GM23338 (cell line): ENCODE results near the gene CCDC6. TPM values are rescaled to one million over a fixed set of nuclear protein-coding genes. Genes with fewer than 3 reads are reported as not detected.

ENCODE experiments used
- ATAC-seq: fragments of 200-7000 bp; cut with Tn5 transposase; 3 replicates; pipeline ENCODE4 v1.9.1; 2020
- DNase-seq: peaks from one replicate; pipeline ENCODE4 v3.0.0-alpha.2; 2015; ENCODE audit warnings: low spot score
- H2AFZ ChIP-seq: fragments of 200-600 bp; sonication (generic); 2 replicates; pipeline ENCODE4 v1.8.0; 2016; ENCODE audit warnings: antibody characterized with exemption, mild to moderate bottlenecking, moderate library complexity
- H3F3A ChIP-seq: fragments of 200-600 bp; sonication (generic); replicated peaks from 2 replicates; pipeline ENCODE4 v1.8.0; 2017; ENCODE audit warnings: antibody characterized with exemption, mixed run types, low read depth
- H3K27ac ChIP-seq: fragments of 200-600 bp; sonication (generic); 2 replicates; pipeline ENCODE4 v1.6.1; 2016; ENCODE audit warnings: low read depth
- H3K27me3 ChIP-seq: fragments of 200-600 bp; sonication (generic); 2 replicates; pipeline ENCODE4 v1.8.0; 2016; ENCODE audit warnings: mild to moderate bottlenecking, mixed run types, moderate library complexity; ENCODE audit not compliant: insufficient read depth
- H3K36me3 ChIP-seq: fragments of 200-600 bp; sonication (generic); 2 replicates; pipeline ENCODE4 v1.8.0; 2016; ENCODE audit warnings: mild to moderate bottlenecking; ENCODE audit not compliant: insufficient read depth
- H3K4me1 ChIP-seq: fragments of 200-600 bp; sonication (generic); 2 replicates; pipeline ENCODE4 v1.8.0; 2016; ENCODE audit warnings: mild to moderate bottlenecking, moderate library complexity; ENCODE audit not compliant: insufficient read depth
- H3K4me2 ChIP-seq: fragments of 200-600 bp; sonication (generic); 2 replicates; pipeline ENCODE4 v1.7.1; 2017; ENCODE audit warnings: mixed run types
- H3K4me3 ChIP-seq: fragments of 200-600 bp; sonication (generic); 2 replicates; pipeline ENCODE4 v1.6.1; 2016; ENCODE audit warnings: mixed run types
- H3K79me2 ChIP-seq: fragments of 200-600 bp; sonication (generic); replicated peaks from 2 replicates; pipeline ENCODE4 v1.8.0; 2017; ENCODE audit warnings: mild to moderate bottlenecking; ENCODE audit not compliant: insufficient read depth
- H3K9me2 ChIP-seq: fragments of 200-600 bp; sonication (generic); 2 replicates; pipeline ENCODE4 v1.8.0; 2017; ENCODE audit not compliant: insufficient read depth
- H4K20me1 ChIP-seq: fragments of 200-600 bp; sonication (generic); replicated peaks from 2 replicates; pipeline ENCODE4 v1.8.0; 2017; ENCODE audit warnings: mild to moderate bottlenecking; ENCODE audit not compliant: insufficient read depth
- H3K27ac Mint-ChIP-seq: 2 replicates; pipeline ENCODE4 v1.8.0; 2020; ENCODE audit warnings: inconsistent platforms, mild to moderate bottlenecking, moderate library complexity, mixed read lengths
- H3K27me3 Mint-ChIP-seq: 3 replicates; pipeline ENCODE4 v1.8.0; 2022; ENCODE audit warnings: low read depth, mild to moderate bottlenecking, moderate library complexity, mixed read lengths, inconsistent platforms; ENCODE audit not compliant: insufficient read depth, poor library complexity
- H3K36me3 Mint-ChIP-seq: 3 replicates; pipeline ENCODE4 v1.8.0; 2021; ENCODE audit warnings: low read depth, mild to moderate bottlenecking, inconsistent platforms, moderate library complexity, mixed read lengths
- H3K4me1 Mint-ChIP-seq: 3 replicates; pipeline ENCODE4 v1.8.0; 2020; ENCODE audit warnings: mild to moderate bottlenecking, inconsistent platforms, mixed read lengths
- H3K4me3 Mint-ChIP-seq: 3 replicates; pipeline ENCODE4 v1.8.0; 2021; ENCODE audit warnings: moderate library complexity, mild to moderate bottlenecking, inconsistent platforms, mixed read lengths
- H3K9me3 Mint-ChIP-seq: 3 replicates; pipeline ENCODE4 v1.8.0; 2020; ENCODE audit warnings: moderate library complexity, mild to moderate bottlenecking, inconsistent platforms, mixed read lengths
- CTCF ChIP-seq, 2 experiments: fragments of 200-600 bp in 1 of 2; sonication (generic) in 1 of 2; conservative IDR thresholded peaks; 2 replicates each; pipeline versions ENCODE4 v1.5.1 to v1.6.1; 2016 to 2017; ENCODE audit warnings: antibody characterized with exemption in 2 of 2, low read depth in 2 of 2, mild to moderate bottlenecking in 2 of 2, moderate library complexity in 1 of 2
- ETS1 ChIP-seq: IDR thresholded peaks from 2 replicates; pipeline ENCODE4 v1.6.1; 2016; ENCODE audit warnings: antibody characterized with exemption
- EZH2 ChIP-seq: fragments of 200-600 bp; sonication (generic); IDR thresholded peaks from one replicate; pipeline ENCODE4 v1.8.0; 2017; ENCODE audit warnings: antibody characterized with exemption, mild to moderate bottlenecking, low read depth; ENCODE audit not compliant: unreplicated experiment
- EZH2phosphoT487 ChIP-seq: fragments of 200-600 bp; sonication (generic); IDR thresholded peaks from one replicate; pipeline ENCODE4 v1.8.1; 2018; ENCODE audit warnings: antibody characterized with exemption; ENCODE audit not compliant: unreplicated experiment
- NANOG ChIP-seq: IDR thresholded peaks from 2 replicates; pipeline ENCODE4 v1.6.1; 2016; ENCODE audit warnings: antibody characterized with exemption, borderline replicate concordance
- POLR2AphosphoS5 ChIP-seq: IDR thresholded peaks from 2 replicates; pipeline ENCODE4 v1.6.1; 2016; ENCODE audit warnings: antibody characterized with exemption, low read depth
- REST ChIP-seq: IDR thresholded peaks from one replicate; pipeline ENCODE4 v1.6.1; 2018; ENCODE audit warnings: antibody characterized with exemption; ENCODE audit not compliant: unreplicated experiment
- STAT1 ChIP-seq: IDR thresholded peaks from one replicate; pipeline ENCODE4 v1.6.1; 2016; ENCODE audit warnings: antibody characterized with exemption; ENCODE audit not compliant: unreplicated experiment
- ZNF114 ChIP-seq: fragments of 250-450 bp; sonication (Bioruptor Pico); IDR thresholded peaks from 2 replicates; pipeline ENCODE4 v1.5.0; 2020; ENCODE audit warnings: mild to moderate bottlenecking, moderate library complexity
- ZNF331 ChIP-seq: fragments of 250-450 bp; sonication (Bioruptor Pico); IDR thresholded peaks from 2 replicates; pipeline ENCODE4 v1.5.0; 2020; ENCODE audit warnings: low read depth, mild to moderate bottlenecking, moderate library complexity
- polyA plus RNA-seq: library from polyadenylated mRNA; unstranded; fragments of >200 nt; fragmentation: Nextera tagmentation; extraction: Ambion mirVana; gene quantifications from 2 replicates; pipeline ENCODE4 v1.2.1, GENCODE V29; 2016
- total RNA-seq: library from RNA; depleted of rRNA; stranded (reverse); fragments of >200 nt; shearing (Covaris generic); gene quantifications from 2 replicates; pipeline ENCODE4 v1.2.3, GENCODE V29; 2014

The CCDC6 gene
- total and polyA plus RNA-seq, 2 experiments from 2014 or later: 32.5 to 66.9 TPM

DNA sequence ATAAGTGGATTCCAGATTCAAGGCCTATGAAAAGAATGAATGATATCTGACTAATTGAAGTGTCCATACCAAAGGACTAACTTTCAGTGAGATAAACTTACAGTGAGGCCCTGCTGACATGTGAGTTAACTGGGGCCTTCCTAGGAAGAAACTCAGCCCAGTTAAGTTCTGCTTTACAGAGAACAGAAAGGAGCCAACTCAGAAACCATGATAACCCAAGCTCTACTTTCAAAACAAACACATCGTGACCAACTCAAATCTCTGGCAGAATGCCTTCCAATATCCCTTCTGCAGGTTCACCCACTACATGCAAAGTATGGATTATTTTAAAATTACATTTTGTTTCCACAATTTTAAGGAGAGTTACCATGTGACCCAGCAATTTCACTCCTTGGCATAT lies 77.3 kb downstream of the CCDC6 start (continued):
- TF ChIP-seq EZH2 (no peak), ETS1 (no peak), EZH2phosphoT487 (no peak), ZNF331 (CRISPR knock-in tag) (no peak), NANOG (no peak), REST (no peak), CTCF (conservative IDR thresholded peaks at IDR 0.05; ENCODE audit: low read depth in 2 of 2) (no peak), ZNF114 (CRISPR knock-in tag) (no peak), POLR2AphosphoS5 (no peak)

GRCh38 chr10:59825932-59826331 lies 80.4 kb downstream of the CCDC6 start:
- Histone ChIP-seq H3K4me2 (no peak overlapping the region), H4K20me1 (peaks cover 23% of the 10 kb centered on the region), H3K79me2 (peaks cover 92% of the 10 kb centered on the region), H3K9me2 (no peaks in the 10 kb centered on the region), H3K27ac (no peak overlapping the region), H3K36me3 (no peaks in the 10 kb centered on the region), H3K4me1 (peaks cover 3% of the 10 kb centered on the region; the same call in 1 of the 2 replicates), H3K27me3 (no peaks in the 10 kb centered on the region), H3K4me3 (no peak overlapping the region), H3F3A (no peaks in the 10 kb centered on the region), H2AFZ (no peak overlapping the region)
- H3K9me3 Mint-ChIP-seq: no peaks in the 10 kb centered on the region; the same call in 2 of the 3 replicates
- DNase-seq (no peak), ATAC-seq (no peak)
- H3K4me1 Mint-ChIP-seq: peaks cover 27% of the 10 kb centered on the region
- H3K4me3 Mint-ChIP-seq: no peak overlapping the region
- H3K27ac Mint-ChIP-seq: 0 out of 2 replicates have a peak overlapping the region, but pooled peaks have one; percentile 0
- H3K27me3 Mint-ChIP-seq: peaks cover 2% of the 10 kb centered on the region
- peaks cover 24% of the 10 kb centered on the region for H3K36me3 Mint-ChIP-seq
- TF ChIP-seq CTCF (conservative IDR thresholded peaks at IDR 0.05; ENCODE audit: low read depth in 2 of 2) (0 out of 4 replicates have a peak, but pooled peaks of 1 of the 2 experiments have one; percentile 12), STAT1 (no peak)
